ENCODE measurements around the gene COMMD3. TPM values are rescaled to one million over a fixed set of nuclear protein-coding genes. Genes with fewer than 3 reads are reported as not detected.

The COMMD3 gene
- total RNA-seq, 1 experiment from 2014 or later: 2.4 TPM

DNA sequence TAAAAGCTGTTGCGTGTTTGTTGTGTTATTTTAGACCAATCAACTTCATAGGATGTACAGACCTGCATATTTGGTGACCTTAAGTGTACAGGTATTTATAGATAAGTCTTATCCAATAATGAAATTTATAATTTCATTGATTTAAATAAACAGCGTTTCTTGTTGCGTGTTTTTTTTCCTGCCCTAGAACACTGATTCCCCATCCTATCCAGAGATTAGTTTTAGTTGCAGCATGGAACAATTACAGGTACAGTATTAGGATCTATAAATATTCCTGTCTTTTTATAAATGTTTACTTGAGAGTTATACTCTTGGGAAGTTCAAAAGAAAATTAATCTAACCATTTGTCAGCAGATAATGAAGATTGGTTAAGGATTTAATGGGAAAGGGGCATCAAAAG lies 2.6 kb downstream of the COMMD3 start:
- no peak overlapping the region for H3K56ac ChIP-seq (ENCODE audit: insufficient read length, low read depth, low read length)
- H3K4me1 Mint-ChIP-seq: peaks cover 29 to 53% of the 10 kb centered on the region in 2 experiments
- peaks cover 3% of the 10 kb centered on the region; the same call in 1 of the 2 replicates for H3K4me1 ChIP-seq (ENCODE audit: insufficient read depth, low read length)

More for the DNA sequence above, 2.6 kb downstream of the COMMD3 start:
- H3K23ac ChIP-seq (ENCODE audit: insufficient read length, low read depth, low read length): no peak overlapping the region
- peaks cover 3 to 4% of the 10 kb centered on the region in 2 experiments; a peak in 3 of 5 replicates for H3K9me3 Mint-ChIP-seq
- no peak overlapping the region for H2BK15ac ChIP-seq (ENCODE audit: low read depth, low read length)
- no peak overlapping the region for H4K5ac ChIP-seq (ENCODE audit: insufficient read length, low read depth, low read length)
- no peak overlapping the region for H3K27ac Mint-ChIP-seq
- no peak overlapping the region for H4K8ac ChIP-seq (replicated peaks; ENCODE audit: insufficient read length, low read depth, low read length)
- peaks cover 50% of the 10 kb centered on the region for H3K27me3 ChIP-seq (ENCODE audit: insufficient read depth, low read length)
- no peak overlapping the region for H2AK5ac ChIP-seq (ENCODE audit: insufficient read length, low read length)
- no peak overlapping the region for H3K14ac ChIP-seq (ENCODE audit: insufficient read depth, low read length)
- H2AFZ ChIP-seq (ENCODE audit: low read length): no peak overlapping the region
- H3K27ac ChIP-seq (ENCODE audit: insufficient read length, low read depth, low read length): no peak overlapping the region
- no peak overlapping the region for H3T11ph ChIP-seq (ENCODE audit: low read length)
- no peak overlapping the region for H4K91ac ChIP-seq (ENCODE audit: insufficient read length, low read depth, low read length)
- no peak overlapping the region for H3K4me3 Mint-ChIP-seq
- WGBS (ENCODE audit: extremely low coverage, insufficient read length, low lambda C conversion rate): no CpG with 5 or more reads among the region's 3 CpGs
- no peaks in the 10 kb centered on the region for H4K20me1 ChIP-seq (ENCODE audit: control insufficient read depth, insufficient read depth, insufficient read length)
- H3K9me3 ChIP-seq (ENCODE audit: control insufficient read depth, low read depth, low read length): no peaks in the 10 kb centered on the region
- no peak overlapping the region for H2BK20ac ChIP-seq (ENCODE audit: low read depth, low read length, poor library complexity, severe bottlenecking)
- H3K4me2 ChIP-seq (ENCODE audit: insufficient read depth, insufficient read length, low read length): no peak overlapping the region
- H2BK5ac ChIP-seq (ENCODE audit: insufficient read length, low read length): no peak overlapping the region
- H3K9ac ChIP-seq (ENCODE audit: extremely low read depth, insufficient read length, low read length): no peak overlapping the region
- DNase-seq: no peak
- H3K79me2 ChIP-seq (ENCODE audit: insufficient read depth, low read length): no peaks in the 10 kb centered on the region
- H3K4ac ChIP-seq (ENCODE audit: low read depth, low read length): no peak overlapping the region
- H3K18ac ChIP-seq (ENCODE audit: insufficient read length, low read depth, low read length): no peak overlapping the region
- H2BK120ac ChIP-seq (ENCODE audit: low read depth, low read length, poor library complexity, severe bottlenecking): no peak overlapping the region
- peaks cover 85% of the 10 kb centered on the region for H3K27me3 Mint-ChIP-seq (ENCODE audit: low read depth)
- TF ChIP-seq, protein P1, sequence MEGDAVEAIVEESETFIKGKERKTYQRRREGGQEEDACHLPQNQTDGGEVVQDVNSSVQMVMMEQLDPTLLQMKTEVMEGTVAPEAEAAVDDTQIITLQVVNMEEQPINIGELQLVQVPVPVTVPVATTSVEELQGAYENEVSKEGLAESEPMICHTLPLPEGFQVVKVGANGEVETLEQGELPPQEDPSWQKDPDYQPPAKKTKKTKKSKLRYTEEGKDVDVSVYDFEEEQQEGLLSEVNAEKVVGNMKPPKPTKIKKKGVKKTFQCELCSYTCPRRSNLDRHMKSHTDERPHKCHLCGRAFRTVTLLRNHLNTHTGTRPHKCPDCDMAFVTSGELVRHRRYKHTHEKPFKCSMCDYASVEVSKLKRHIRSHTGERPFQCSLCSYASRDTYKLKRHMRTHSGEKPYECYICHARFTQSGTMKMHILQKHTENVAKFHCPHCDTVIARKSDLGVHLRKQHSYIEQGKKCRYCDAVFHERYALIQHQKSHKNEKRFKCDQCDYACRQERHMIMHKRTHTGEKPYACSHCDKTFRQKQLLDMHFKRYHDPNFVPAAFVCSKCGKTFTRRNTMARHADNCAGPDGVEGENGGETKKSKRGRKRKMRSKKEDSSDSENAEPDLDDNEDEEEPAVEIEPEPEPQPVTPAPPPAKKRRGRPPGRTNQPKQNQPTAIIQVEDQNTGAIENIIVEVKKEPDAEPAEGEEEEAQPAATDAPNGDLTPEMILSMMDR (conservative IDR thresholded peaks at IDR 0.05): no peak
- peaks cover 12% of the 10 kb centered on the region for H3K23me2 ChIP-seq (ENCODE audit: insufficient read length, low read depth, low read length, poor library complexity, severe bottlenecking)
- no peaks in the 10 kb centered on the region for H3K79me1 ChIP-seq (ENCODE audit: insufficient read depth, low read depth, low read length, poor library complexity, severe bottlenecking)
- peaks cover 0 to 2% (median 1%) of the 10 kb centered on the region in 3 experiments; a peak in 3 of 7 replicates for H3K36me3 Mint-ChIP-seq (ENCODE audit: insufficient read depth in 1 of 3, low read depth in 3 of 3)
- no peak overlapping the region for H2BK12ac ChIP-seq (ENCODE audit: insufficient read length, low read depth, low read length)

All from H9 (cell line).